ENCODE results near the gene ARNT2. TPM values are rescaled to one million over a fixed set of nuclear protein-coding genes. Genes with fewer than 3 reads are reported as not detected.

Gene ARNT2
- total RNA-seq, 1 experiment from 2014 or later = 16.8 TPM

DNA sequence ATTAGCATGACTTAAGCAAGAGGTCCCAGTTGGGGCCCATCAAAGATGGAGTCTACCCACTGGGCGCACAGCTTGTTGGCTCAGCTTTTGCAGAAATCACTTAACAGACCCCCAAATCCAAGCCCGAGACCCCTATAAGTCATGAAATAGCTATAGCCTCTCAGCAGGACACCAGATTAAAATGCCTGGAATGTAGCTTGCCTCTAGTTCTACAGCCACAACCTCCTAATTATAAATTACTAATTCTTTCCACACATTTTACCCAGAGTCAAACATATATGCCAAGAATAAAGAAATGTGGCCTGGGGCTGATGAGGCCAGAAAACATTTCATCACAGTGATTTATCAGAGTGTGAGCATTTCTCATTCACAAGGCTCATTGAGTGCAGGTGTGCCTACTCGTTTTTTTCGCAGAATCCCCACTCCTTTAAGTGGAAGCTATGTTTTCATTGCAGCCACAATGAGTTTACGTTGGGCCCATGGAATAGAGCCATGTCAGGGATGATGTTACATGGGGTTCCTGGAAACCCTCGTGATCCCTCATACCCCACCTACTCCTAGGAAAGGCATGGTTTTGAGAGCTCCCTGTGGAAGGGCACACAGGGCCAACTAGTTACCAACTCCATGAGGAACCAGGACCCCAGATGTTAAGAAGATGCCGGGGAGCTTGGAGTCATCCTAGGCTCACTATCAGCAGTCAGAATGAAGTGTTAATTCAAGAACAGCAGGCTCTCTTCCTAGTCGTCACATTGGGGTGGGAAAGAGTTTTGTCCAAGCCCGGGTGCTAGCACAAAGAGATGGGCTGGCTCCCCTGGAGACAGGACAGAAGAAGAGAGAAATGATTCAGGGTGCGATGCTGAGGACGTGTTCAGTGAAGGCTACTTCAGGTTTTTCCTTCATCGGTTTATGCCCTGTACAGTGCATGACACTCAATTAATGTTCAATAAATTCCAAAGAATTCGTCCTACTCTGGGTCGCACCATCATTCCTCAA, 200.7 kb downstream of the ARNT2 start:
- Histone ChIP-seq H3K36me3 (ENCODE audit: control insufficient read depth, insufficient read depth, low read length) (no peaks in the 10 kb centered on the region), H3K27ac (ENCODE audit: low read length) (no peak overlapping the region), H3K4me1 (ENCODE audit: control insufficient read depth, insufficient read depth, low read length) (no peaks in the 10 kb centered on the region), H3K4me3 (ENCODE audit: low read depth in 2 of 2, low read length in 2 of 2) (no peak overlapping the region), H3K27me3 (ENCODE audit: control insufficient read depth, insufficient read depth, low read length) (no peaks in the 10 kb centered on the region), H3K9me3 (ENCODE audit: control insufficient read depth, insufficient read depth, low read depth, low read length) (no peaks in the 10 kb centered on the region)
- in situ Hi-C loops (cut with HindIII; ENCODE audit: low pct_unique_long_range_greater_than_20kb, low sequenced_read_pairs) (no loop called here), intact Hi-C loops (cut with micrococcal nuclease; ENCODE audit: unreplicated experiment) (no loop called here)
- POLR2A ChIA-PET = no interaction called here
- TF ChIP-seq TCF7L2 (IDR thresholded peaks at IDR 0.05; ENCODE audit: low read depth, low read length) = no peak
- TF ChIP-seq, protein P1, sequence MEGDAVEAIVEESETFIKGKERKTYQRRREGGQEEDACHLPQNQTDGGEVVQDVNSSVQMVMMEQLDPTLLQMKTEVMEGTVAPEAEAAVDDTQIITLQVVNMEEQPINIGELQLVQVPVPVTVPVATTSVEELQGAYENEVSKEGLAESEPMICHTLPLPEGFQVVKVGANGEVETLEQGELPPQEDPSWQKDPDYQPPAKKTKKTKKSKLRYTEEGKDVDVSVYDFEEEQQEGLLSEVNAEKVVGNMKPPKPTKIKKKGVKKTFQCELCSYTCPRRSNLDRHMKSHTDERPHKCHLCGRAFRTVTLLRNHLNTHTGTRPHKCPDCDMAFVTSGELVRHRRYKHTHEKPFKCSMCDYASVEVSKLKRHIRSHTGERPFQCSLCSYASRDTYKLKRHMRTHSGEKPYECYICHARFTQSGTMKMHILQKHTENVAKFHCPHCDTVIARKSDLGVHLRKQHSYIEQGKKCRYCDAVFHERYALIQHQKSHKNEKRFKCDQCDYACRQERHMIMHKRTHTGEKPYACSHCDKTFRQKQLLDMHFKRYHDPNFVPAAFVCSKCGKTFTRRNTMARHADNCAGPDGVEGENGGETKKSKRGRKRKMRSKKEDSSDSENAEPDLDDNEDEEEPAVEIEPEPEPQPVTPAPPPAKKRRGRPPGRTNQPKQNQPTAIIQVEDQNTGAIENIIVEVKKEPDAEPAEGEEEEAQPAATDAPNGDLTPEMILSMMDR (IDR thresholded peaks at IDR 0.05) = no peak
- TF ChIP-seq POLR2AphosphoS5 (IDR thresholded peaks at IDR 0.05; ENCODE audit: low read depth, low read length) = no peak
- DNase-seq (ENCODE audit: low read depth, low spot score) (no peak), ATAC-seq (no peak)
- no TSS peak for BruUV-seq (replicated peaks)
- CTCF ChIA-PET = no interaction called here

DNA sequence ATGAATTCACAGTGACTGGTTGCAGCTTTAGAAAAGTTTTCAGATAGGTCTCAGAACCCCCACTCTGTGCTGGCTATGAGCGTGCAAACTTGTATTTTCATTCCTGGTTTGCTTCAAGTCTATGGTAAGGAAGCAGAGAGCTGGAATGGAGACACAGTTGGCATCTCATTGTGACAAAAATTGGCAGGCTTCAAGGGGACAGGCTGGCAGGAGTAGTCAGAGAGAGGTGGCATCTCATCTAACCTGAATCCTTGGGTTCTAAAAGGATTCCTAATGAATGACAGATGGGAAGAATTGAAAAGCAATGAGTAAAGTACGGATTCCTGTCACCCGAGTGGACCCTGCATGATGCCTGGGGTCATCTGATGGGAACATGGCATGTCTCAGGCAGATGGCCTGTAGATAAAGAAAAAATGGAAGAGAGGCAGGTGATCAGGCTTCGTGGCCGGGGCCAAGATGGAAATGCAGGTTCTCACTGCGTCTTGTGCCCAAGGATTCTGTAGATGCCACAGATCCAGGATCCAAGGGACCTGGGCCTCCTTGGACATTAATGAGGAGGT, 201.5 kb downstream of the ARNT2 start:
- CTCF ChIA-PET = no interaction called here

More for the DNA sequence above, 201.5 kb downstream of the ARNT2 start:
- H3K4me3 ChIP-seq (ENCODE audit: low read depth in 2 of 2, low read length in 2 of 2) = no peak overlapping the region
- TF ChIP-seq POLR2AphosphoS5 (IDR thresholded peaks at IDR 0.05; ENCODE audit: low read depth, low read length) (no peak), TCF7L2 (IDR thresholded peaks at IDR 0.05; ENCODE audit: low read depth, low read length) (no peak), SIN3A (IDR thresholded peaks at IDR 0.05; ENCODE audit: borderline replicate concordance, insufficient read depth, low read depth, low read length) (no peak)
- TF ChIP-seq, protein P1 (IDR thresholded peaks at IDR 0.05) = no peak
- TF ChIP-seq, protein P2, sequence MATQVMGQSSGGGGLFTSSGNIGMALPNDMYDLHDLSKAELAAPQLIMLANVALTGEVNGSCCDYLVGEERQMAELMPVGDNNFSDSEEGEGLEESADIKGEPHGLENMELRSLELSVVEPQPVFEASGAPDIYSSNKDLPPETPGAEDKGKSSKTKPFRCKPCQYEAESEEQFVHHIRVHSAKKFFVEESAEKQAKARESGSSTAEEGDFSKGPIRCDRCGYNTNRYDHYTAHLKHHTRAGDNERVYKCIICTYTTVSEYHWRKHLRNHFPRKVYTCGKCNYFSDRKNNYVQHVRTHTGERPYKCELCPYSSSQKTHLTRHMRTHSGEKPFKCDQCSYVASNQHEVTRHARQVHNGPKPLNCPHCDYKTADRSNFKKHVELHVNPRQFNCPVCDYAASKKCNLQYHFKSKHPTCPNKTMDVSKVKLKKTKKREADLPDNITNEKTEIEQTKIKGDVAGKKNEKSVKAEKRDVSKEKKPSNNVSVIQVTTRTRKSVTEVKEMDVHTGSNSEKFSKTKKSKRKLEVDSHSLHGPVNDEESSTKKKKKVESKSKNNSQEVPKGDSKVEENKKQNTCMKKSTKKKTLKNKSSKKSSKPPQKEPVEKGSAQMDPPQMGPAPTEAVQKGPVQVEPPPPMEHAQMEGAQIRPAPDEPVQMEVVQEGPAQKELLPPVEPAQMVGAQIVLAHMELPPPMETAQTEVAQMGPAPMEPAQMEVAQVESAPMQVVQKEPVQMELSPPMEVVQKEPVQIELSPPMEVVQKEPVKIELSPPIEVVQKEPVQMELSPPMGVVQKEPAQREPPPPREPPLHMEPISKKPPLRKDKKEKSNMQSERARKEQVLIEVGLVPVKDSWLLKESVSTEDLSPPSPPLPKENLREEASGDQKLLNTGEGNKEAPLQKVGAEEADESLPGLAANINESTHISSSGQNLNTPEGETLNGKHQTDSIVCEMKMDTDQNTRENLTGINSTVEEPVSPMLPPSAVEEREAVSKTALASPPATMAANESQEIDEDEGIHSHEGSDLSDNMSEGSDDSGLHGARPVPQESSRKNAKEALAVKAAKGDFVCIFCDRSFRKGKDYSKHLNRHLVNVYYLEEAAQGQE (IDR thresholded peaks at IDR 0.05; ENCODE audit: insufficient read depth in 1 of 2, low read depth in 2 of 2, low read length in 1 of 2) = no peak
- POLR2A ChIA-PET = no interaction called here
- no peaks in the 10 kb centered on the region for H3K9me3 ChIP-seq (ENCODE audit: control insufficient read depth, insufficient read depth, low read depth, low read length)
- ATAC-seq (no peak), DNase-seq (ENCODE audit: low read depth, low spot score) (no peak)
- no peaks in the 10 kb centered on the region for H3K27me3 ChIP-seq (ENCODE audit: control insufficient read depth, insufficient read depth, low read length)
- no peaks in the 10 kb centered on the region for H3K36me3 ChIP-seq (ENCODE audit: control insufficient read depth, insufficient read depth, low read length)
- BruUV-seq (replicated peaks) = no TSS peak
- no peak overlapping the region for H3K27ac ChIP-seq (ENCODE audit: low read length)
- in situ Hi-C loops (cut with HindIII; ENCODE audit: low pct_unique_long_range_greater_than_20kb, low sequenced_read_pairs) (no loop called here), intact Hi-C loops (cut with micrococcal nuclease; ENCODE audit: unreplicated experiment) (no loop called here)
- H3K4me1 ChIP-seq (ENCODE audit: control insufficient read depth, insufficient read depth, low read length) = no peaks in the 10 kb centered on the region
